HL-60 (cell line): ENCODE measurements around the gene CKS2.

Experiments
- DNase-seq, 2 experiments: peaks; one replicate each; pipeline ENCODE4 v3.0.0-alpha.2; 2010 to 2020; ENCODE audit warnings: low read depth in 1 of 2, low spot score in 1 of 2
- H3K27ac ChIP-seq: fragments of 250-450 bp; sonication (Bioruptor Pico); replicated peaks from 2 replicates; pipeline ENCODE4 v1.5.1; 2020; ENCODE audit warnings: mild to moderate bottlenecking, moderate library complexity
- H3K27me3 ChIP-seq: fragments of 250-450 bp; sonication (Bioruptor Pico); 2 replicates; pipeline ENCODE4 v1.5.1; 2021; ENCODE audit warnings: mild to moderate bottlenecking, moderate library complexity; ENCODE audit not compliant: insufficient read depth, poor library complexity, severe bottlenecking
- H3K4me3 ChIP-seq: replicated peaks from 2 replicates; pipeline ENCODE4 v1.5.1; 2011; ENCODE audit warnings: mild to moderate bottlenecking, control low read depth, low read length; ENCODE audit not compliant: insufficient read depth
- CTCF ChIP-seq: IDR thresholded peaks from one replicate; pipeline ENCODE4 v1.5.1; 2011; ENCODE audit warnings: low read length, control low read depth, inconsistent platforms; ENCODE audit not compliant: insufficient read depth
- GABPA ChIP-seq: IDR thresholded peaks from 2 replicates; pipeline ENCODE4 v1.6.1; 2012; ENCODE audit warnings: low read depth
- POLR2AphosphoS5 ChIP-seq: IDR thresholded peaks from 2 replicates; pipeline ENCODE4 v1.6.1; 2012; ENCODE audit warnings: low read depth
- SPI1 ChIP-seq: IDR thresholded peaks from 2 replicates; pipeline ENCODE4 v1.6.1; 2012; ENCODE audit warnings: low read depth, mild to moderate bottlenecking, borderline replicate concordance
- TF ChIP-seq, protein P1 (sequence below): IDR thresholded peaks from 2 replicates; pipeline ENCODE4 v1.6.1; 2012; ENCODE audit warnings: low read depth; ENCODE audit not compliant: insufficient replicate concordance

The CKS2 gene

GRCh38 chr9:89354471-89354870, 43.5 kb downstream of the CKS2 start:
- H3K27ac ChIP-seq = no peak overlapping the region
- H3K27me3 ChIP-seq = no peaks in the 10 kb centered on the region
- DNase-seq = no peak
- no peak overlapping the region for H3K4me3 ChIP-seq
- TF ChIP-seq GABPA = no peak
- no peak for TF ChIP-seq CTCF
- TF ChIP-seq POLR2AphosphoS5 = no peak
- TF ChIP-seq, protein P1, sequence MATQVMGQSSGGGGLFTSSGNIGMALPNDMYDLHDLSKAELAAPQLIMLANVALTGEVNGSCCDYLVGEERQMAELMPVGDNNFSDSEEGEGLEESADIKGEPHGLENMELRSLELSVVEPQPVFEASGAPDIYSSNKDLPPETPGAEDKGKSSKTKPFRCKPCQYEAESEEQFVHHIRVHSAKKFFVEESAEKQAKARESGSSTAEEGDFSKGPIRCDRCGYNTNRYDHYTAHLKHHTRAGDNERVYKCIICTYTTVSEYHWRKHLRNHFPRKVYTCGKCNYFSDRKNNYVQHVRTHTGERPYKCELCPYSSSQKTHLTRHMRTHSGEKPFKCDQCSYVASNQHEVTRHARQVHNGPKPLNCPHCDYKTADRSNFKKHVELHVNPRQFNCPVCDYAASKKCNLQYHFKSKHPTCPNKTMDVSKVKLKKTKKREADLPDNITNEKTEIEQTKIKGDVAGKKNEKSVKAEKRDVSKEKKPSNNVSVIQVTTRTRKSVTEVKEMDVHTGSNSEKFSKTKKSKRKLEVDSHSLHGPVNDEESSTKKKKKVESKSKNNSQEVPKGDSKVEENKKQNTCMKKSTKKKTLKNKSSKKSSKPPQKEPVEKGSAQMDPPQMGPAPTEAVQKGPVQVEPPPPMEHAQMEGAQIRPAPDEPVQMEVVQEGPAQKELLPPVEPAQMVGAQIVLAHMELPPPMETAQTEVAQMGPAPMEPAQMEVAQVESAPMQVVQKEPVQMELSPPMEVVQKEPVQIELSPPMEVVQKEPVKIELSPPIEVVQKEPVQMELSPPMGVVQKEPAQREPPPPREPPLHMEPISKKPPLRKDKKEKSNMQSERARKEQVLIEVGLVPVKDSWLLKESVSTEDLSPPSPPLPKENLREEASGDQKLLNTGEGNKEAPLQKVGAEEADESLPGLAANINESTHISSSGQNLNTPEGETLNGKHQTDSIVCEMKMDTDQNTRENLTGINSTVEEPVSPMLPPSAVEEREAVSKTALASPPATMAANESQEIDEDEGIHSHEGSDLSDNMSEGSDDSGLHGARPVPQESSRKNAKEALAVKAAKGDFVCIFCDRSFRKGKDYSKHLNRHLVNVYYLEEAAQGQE = no peak
- no peak for TF ChIP-seq SPI1

DNA sequence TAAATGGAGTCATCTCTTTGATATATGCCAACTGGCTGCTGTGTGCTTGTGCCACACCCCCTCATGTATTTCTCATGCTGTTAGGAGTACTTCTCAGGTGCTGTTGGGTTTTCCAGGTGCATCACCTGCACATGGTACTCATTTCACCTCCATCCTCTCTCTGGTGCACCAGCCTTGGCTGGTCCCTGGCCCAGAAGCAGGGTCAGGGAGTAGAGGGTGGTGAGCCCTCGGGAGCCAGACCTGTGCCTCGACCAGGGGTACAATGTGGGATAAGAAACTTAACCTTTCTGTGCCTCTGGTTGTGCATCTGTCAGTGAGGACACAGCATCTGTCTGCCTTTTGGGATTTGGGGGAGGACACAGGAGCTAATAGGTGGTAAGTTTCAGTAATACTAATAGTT, 45.8 kb downstream of the CKS2 start:
- no peaks in the 10 kb centered on the region for H3K27me3 ChIP-seq
- no peak overlapping the region for H3K4me3 ChIP-seq
- TF ChIP-seq CTCF = no peak
- TF ChIP-seq, protein P1 = no peak
- no peak for TF ChIP-seq SPI1
- no peak for TF ChIP-seq POLR2AphosphoS5
- TF ChIP-seq GABPA = no peak
- DNase-seq = no peak
- no peak overlapping the region for H3K27ac ChIP-seq

DNA sequence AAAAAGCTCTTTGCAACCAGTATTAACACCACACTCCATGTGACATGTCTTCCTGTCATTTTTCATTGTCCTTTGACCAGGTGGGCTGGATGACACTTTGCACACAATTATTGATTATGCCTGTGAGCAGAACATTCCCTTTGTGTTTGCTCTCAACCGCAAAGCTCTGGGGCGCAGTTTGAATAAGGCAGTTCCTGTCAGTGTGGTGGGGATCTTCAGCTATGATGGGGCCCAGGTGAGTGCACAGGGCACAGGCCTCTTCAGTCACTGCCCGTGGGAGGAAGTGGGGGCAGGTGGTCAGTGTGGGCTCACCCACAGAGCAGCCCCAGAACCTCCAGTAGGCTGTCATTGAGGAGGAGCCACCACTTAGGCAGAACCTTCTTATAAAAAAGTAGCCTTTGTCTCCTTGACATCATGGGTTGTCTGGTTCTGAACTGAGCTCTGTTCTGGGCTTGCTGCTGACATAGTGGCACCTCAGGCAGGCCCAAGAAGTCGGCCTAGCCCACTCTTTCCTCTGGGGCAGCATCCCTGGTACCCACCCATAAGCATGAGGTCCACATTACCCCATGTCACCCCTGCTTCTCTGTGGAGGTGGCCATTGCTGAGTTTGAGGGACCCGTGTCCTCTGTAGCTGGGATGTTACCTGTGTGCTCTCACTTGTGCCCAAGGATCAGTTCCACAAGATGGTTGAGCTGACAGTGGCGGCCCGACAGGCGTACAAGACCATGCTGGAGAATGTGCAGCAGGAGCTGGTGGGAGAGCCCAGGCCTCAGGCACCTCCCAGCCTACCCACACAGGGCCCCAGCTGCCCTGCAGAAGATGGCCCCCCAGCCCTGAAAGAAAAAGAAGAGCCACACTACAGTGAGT, 46.6 kb downstream of the CKS2 start:
- TF ChIP-seq GABPA (no peak), SPI1 (no peak), CTCF (no peak), POLR2AphosphoS5 (no peak)
- TF ChIP-seq, protein P1 = no peak

More for the DNA sequence above, 46.6 kb downstream of the CKS2 start:
- Histone ChIP-seq H3K27ac (no peak overlapping the region), H3K27me3 (no peaks in the 10 kb centered on the region), H3K4me3 (no peak overlapping the region)
- DNase-seq = no peak
